Mesendoderm (in vitro differentiated cells): ENCODE measurements around the gene IQCK.

Experiments
- DNase-seq: peaks from one replicate; pipeline ENCODE4 v3.0.0; 2013
- H2AK5ac ChIP-seq: 2 replicates; pipeline ENCODE4 v1.6.1; 2013; ENCODE audit warnings: low read length, inconsistent platforms
- H2BK120ac ChIP-seq: 2 replicates; pipeline ENCODE4 v1.6.1; 2013; ENCODE audit warnings: low read depth, mild to moderate bottlenecking, low read length, moderate library complexity, mixed read lengths
- H2BK15ac ChIP-seq: replicated peaks from 2 replicates; pipeline ENCODE4 v1.6.1; 2013; ENCODE audit warnings: low read depth, mild to moderate bottlenecking, moderate library complexity
- H2BK5ac ChIP-seq: 2 replicates; pipeline ENCODE4 v1.6.1; 2013; ENCODE audit warnings: low read length, inconsistent platforms
- H3K18ac ChIP-seq: 2 replicates; pipeline ENCODE4 v1.6.1; 2013; ENCODE audit warnings: mild to moderate bottlenecking, low read length, mixed read lengths
- H3K23ac ChIP-seq: one replicate; pipeline ENCODE4 v1.6.1; 2013; ENCODE audit warnings: low read length
- H3K27ac ChIP-seq: 2 replicates; pipeline ENCODE4 v1.5.1; 2013; ENCODE audit warnings: low read depth, mild to moderate bottlenecking, inconsistent platforms, low read length, moderate library complexity
- H3K27me3 ChIP-seq: 2 replicates; pipeline ENCODE4 v1.6.1; 2013; ENCODE audit warnings: low read length, control low read depth, mild to moderate bottlenecking, inconsistent platforms; ENCODE audit not compliant: insufficient read depth, poor library complexity
- H3K36me3 ChIP-seq: 2 replicates; pipeline ENCODE4 v1.6.1; 2013; ENCODE audit warnings: low read length, inconsistent platforms; ENCODE audit not compliant: control insufficient read depth, insufficient read depth
- H3K4ac ChIP-seq: one replicate; pipeline ENCODE4 v1.6.1; 2013; ENCODE audit warnings: low read depth, mild to moderate bottlenecking, low read length, moderate library complexity
- H3K4me1 ChIP-seq: 2 replicates; pipeline ENCODE4 v1.6.1; 2013; ENCODE audit warnings: low read depth, low read length, inconsistent platforms; ENCODE audit not compliant: control insufficient read depth
- H3K4me2 ChIP-seq: 2 replicates; pipeline ENCODE4 v1.6.1; 2013; ENCODE audit warnings: low read length
- H3K4me3 ChIP-seq: 2 replicates; pipeline ENCODE4 v1.5.1; 2013; ENCODE audit warnings: mild to moderate bottlenecking, low read length
- H3K56ac ChIP-seq: one replicate; pipeline ENCODE4 v1.6.1; 2013; ENCODE audit warnings: low read length
- H3K79me1 ChIP-seq: 2 replicates; pipeline ENCODE4 v1.6.1; 2013; ENCODE audit warnings: low read length, inconsistent platforms
- H3K79me2 ChIP-seq: 2 replicates; pipeline ENCODE4 v1.6.1; 2013; ENCODE audit warnings: mild to moderate bottlenecking, low read length; ENCODE audit not compliant: control insufficient read depth, insufficient read depth
- H3K9ac ChIP-seq: 2 replicates; pipeline ENCODE4 v1.6.1; 2013; ENCODE audit warnings: low read length, inconsistent platforms
- H4K5ac ChIP-seq: one replicate; pipeline ENCODE4 v1.6.1; 2013; ENCODE audit warnings: low read length
- H4K8ac ChIP-seq: one replicate; pipeline ENCODE4 v1.6.1; 2013; ENCODE audit warnings: low read depth, mild to moderate bottlenecking, control low read depth, low read length, moderate library complexity
- WGBS: extraction: QIAGEN DNeasy Blood & Tissue Kit; methylation state at CpG from one replicate; pipeline ENCODE4 v1.1.7; 2013; ENCODE audit warnings: low lambda C conversion rate, missing lambda C conversion rate; ENCODE audit not compliant: insufficient coverage; ENCODE audit errors: extremely low coverage; 5-methylcytosine and 5-hydroxymethylcytosine counted together

IQCK gene

DNA sequence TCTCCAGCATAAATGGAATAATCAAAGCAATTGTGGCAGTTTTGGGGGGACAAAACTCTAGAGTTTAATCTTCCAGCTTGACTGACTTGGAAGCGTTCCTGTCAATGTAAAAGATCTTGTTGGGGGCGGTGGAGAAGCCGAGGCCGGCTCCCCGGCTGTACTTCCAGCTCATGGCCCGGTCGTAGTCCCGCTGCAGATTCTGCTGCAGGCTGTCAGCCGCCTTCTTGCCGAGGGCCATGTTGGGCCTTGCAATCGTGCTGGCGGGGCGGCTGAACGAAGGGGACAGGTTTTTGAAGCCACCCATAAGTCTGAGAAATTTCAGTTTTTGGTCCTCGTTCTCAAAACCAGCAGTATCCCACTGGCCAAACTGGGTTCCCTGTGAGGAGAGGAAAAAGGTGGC is 11.2 kb upstream of the IQCK start:
- H4K5ac ChIP-seq = no peak overlapping the region
- H3K36me3 ChIP-seq = peaks cover 13% of the 10 kb centered on the region
- no peak overlapping the region for H3K4me2 ChIP-seq
- H3K23ac ChIP-seq = no peak overlapping the region
- H3K56ac ChIP-seq = no peak overlapping the region
- no peak for DNase-seq
- H3K79me1 ChIP-seq = peaks cover 38% of the 10 kb centered on the region
- H2BK5ac ChIP-seq = no peak overlapping the region
- peaks cover 2% of the 10 kb centered on the region for H3K4me1 ChIP-seq
- whole genome bisulfite sequencing = no CpG with 5 or more reads among the region's 15 CpGs
- H2BK120ac ChIP-seq = no peak overlapping the region
- H3K4ac ChIP-seq = no peak overlapping the region
- no peak overlapping the region for H2AK5ac ChIP-seq
- no peak overlapping the region for H3K18ac ChIP-seq
- H3K9ac ChIP-seq = no peak overlapping the region
- H3K27ac ChIP-seq = no peak overlapping the region
- peaks cover 42% of the 10 kb centered on the region for H3K79me2 ChIP-seq
- H4K8ac ChIP-seq = no peak overlapping the region
- no peak overlapping the region for H2BK15ac ChIP-seq
- H3K27me3 ChIP-seq = no peaks in the 10 kb centered on the region
- no peak overlapping the region for H3K4me3 ChIP-seq

DNA sequence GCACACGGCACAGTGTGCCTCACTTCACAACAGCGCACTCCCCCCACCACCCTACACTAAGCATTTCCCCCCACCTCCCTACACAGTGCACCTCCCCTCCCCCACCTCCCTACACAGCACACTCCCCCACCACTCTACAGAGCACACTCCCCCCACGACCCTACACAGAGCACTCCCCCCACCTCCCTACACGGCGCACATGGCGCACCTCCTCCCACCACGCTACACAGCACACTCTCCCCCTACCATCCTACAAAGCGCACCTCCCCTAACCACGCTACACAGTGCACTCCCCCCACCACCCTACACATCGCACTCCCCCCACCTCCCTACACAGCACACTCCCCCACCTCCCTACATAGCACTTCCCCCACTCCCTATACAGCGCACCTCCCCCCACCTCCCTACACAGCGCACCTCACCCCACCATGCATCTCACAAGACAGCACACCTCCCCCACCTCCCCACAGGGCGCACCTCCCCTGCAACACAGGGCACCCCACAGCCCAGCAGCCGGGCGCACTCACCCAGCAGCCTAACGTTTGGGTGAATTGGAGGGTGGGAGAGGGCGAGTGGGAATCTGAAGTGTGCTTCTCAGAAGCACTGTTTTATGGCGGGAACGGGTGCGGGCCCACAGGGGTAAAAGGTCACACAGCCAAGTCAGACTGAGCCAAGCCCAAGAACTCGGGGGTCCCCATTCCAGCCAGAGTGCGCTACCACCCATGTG is 10.3 kb upstream of the IQCK start:
- no peak overlapping the region for H3K4me2 ChIP-seq
- H3K4ac ChIP-seq = no peak overlapping the region
- H3K79me2 ChIP-seq = peaks cover 50% of the 10 kb centered on the region
- H3K9ac ChIP-seq = no peak overlapping the region
- H2BK5ac ChIP-seq = no peak overlapping the region
- H3K79me1 ChIP-seq = peaks cover 46% of the 10 kb centered on the region
- DNase-seq = no peak
- no peak overlapping the region for H2BK15ac ChIP-seq
- H3K4me3 ChIP-seq = no peak overlapping the region
- no peak overlapping the region for H4K5ac ChIP-seq
- H3K4me1 ChIP-seq = peaks cover 2% of the 10 kb centered on the region
- H4K8ac ChIP-seq = no peak overlapping the region
- H2BK120ac ChIP-seq = no peak overlapping the region
- H3K27me3 ChIP-seq = no peaks in the 10 kb centered on the region
- H3K23ac ChIP-seq = no peak overlapping the region
- H3K27ac ChIP-seq = no peak overlapping the region
- peaks cover 17% of the 10 kb centered on the region for H3K36me3 ChIP-seq
- WGBS = no CpG with 5 or more reads among the region's 22 CpGs
- H3K18ac ChIP-seq = no peak overlapping the region
- no peak overlapping the region for H3K56ac ChIP-seq
- no peak overlapping the region for H2AK5ac ChIP-seq

DNA sequence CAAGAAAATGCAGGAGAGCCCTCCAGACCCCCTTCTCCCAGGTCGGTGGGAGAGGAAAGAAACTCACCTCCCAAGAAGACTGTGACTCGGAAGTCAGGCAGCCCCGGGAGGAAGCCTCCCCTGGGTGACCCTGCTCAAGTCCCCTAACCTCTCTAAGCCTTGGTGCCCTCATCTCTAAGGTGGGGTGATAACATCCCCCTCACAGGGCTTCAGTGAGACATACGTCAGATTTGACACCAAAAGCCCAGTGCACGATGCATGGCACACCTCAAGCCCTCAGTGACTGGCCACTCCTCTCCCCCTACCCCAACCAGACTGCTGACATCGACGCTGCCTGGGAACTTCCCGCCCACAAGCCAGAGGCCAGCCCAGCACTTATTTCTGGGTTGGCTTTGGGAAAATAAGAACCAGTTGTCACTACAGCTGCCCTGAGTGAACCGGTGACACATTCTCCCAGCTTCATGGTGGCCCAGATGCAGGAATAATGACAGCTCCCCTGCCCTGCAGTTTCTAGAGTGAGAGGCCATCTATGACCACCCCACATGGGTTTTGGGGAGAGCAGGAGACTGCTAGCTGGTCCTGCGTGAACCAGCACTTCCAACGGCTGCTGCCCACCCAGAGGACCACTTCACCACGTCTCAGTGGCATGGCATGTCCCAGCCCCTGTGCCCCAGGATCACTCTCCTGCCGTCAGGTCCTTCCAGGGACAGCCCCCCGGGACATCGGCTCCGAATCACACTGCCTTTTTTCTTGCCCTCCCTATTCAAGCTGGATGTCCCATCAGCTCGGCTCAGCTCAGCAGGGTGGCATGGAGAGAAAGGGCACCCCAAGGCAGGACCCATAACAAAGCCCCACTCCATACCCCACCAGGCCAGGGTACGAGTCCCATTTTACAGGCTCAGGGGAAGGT is 9.5 kb upstream of the IQCK start:
- Histone ChIP-seq H3K56ac (no peak overlapping the region), H2BK15ac (no peak overlapping the region), H3K23ac (no peak overlapping the region), H3K4me2 (no peak overlapping the region), H3K79me2 (peaks cover 57% of the 10 kb centered on the region), H3K4me3 (no peak overlapping the region), H3K4me1 (peaks cover 2% of the 10 kb centered on the region), H3K4ac (no peak overlapping the region), H4K8ac (no peak overlapping the region), H3K9ac (no peak overlapping the region), H4K5ac (no peak overlapping the region), H3K27me3 (no peaks in the 10 kb centered on the region), H2BK5ac (no peak overlapping the region), H2BK120ac (no peak overlapping the region), H2AK5ac (no peak overlapping the region), H3K36me3 (peaks cover 15% of the 10 kb centered on the region), H3K18ac (no peak overlapping the region), H3K79me1 (peaks cover 44% of the 10 kb centered on the region), H3K27ac (no peak overlapping the region)
- WGBS = no CpG with 5 or more reads among the region's 18 CpGs
- peak; percentile 52 for DNase-seq

DNA sequence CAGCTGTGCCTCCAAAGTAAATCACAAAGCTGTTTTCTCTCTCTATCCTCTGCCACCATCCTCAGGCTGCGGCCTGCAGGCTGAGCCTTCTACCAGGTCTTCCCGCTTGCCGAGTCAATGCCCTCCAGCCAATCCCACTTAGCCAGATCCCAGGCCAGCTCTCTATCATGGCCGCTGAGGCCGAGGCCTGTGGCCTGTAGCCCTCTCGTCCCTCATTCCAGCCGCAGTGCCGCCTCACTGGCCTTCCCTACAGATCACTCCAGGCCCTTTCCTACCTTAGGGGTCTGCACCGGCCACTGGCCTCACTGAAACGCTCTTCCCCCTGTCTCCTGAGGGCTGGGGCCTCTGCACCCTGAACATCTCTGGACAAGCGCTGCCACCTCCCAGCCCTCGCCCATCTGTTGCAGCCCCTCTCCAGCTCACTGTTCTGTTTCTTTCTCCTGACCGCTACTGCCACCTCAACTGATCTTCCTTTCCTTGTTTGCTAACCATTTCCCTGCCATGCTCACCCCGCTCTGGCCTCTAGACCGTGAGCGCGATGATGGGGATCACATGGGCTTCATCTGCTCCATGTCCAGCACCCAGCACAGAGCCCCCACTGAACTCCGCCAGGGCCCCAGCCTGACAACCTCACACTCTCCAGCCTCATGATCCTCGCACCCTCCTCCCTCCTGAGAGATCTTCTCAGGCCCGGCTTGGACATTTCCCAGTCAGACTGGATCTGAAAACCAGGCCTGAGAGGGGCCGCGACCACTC is 8.5 kb upstream of the IQCK start:
- Histone ChIP-seq H3K27me3 (no peaks in the 10 kb centered on the region), H3K4me3 (no peak overlapping the region), H3K79me2 (peaks cover 66% of the 10 kb centered on the region), H2AK5ac (no peak overlapping the region), H3K56ac (no peak overlapping the region), H4K5ac (no peak overlapping the region), H3K4me2 (no peak overlapping the region), H2BK15ac (no peak overlapping the region), H2BK5ac (no peak overlapping the region), H3K4ac (no peak overlapping the region), H4K8ac (no peak overlapping the region), H3K23ac (no peak overlapping the region), H3K36me3 (peaks cover 17% of the 10 kb centered on the region), H3K9ac (no peak overlapping the region), H3K79me1 (peaks cover 40% of the 10 kb centered on the region), H2BK120ac (no peak overlapping the region), H3K18ac (no peak overlapping the region), H3K27ac (no peak overlapping the region), H3K4me1 (peaks cover 2% of the 10 kb centered on the region)
- no peak for DNase-seq
- no CpG with 5 or more reads among the region's 22 CpGs for WGBS

DNA sequence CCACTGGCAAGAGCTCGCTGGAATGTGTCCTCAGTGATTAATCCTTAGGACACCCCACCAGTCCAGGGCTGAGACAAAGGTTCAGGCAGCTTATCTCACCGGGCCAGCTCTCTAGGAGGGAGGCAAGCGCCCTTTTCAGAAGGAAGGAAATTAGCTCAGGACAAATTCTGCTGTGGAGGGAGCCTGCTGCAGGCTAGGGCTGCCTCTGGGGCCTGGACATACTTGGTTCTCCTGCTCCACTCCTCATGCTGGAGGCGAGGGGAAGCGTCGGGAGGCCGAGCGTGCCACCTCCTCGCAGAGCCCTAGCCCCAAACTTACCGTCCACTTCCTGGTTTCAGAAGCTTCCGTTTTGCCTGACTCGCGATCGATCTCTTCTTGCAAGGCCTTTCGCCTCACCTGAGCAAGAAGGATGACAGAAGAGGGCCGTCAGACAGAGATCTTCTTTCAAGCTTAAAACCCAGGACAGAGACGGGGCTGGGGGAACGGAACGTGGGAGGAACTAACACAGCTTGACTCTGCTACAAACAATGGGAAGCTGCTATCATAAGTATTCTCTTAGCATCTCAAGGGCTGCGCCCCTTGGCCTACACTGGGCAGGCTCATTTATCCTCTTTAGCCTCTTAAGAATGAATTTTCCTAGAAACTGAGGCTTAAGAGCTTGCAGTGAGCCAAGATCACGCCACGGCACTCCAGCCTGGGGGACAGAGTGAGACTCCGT is 7.7 kb upstream of the IQCK start:
- Histone ChIP-seq H3K9ac (peak overlapping the region; percentile 8), H3K4ac (no peak overlapping the region), H3K56ac (peak overlapping the region; percentile 59), H2AK5ac (no peak overlapping the region), H3K79me2 (peaks cover 73% of the 10 kb centered on the region), H2BK5ac (no peak overlapping the region), H2BK120ac (no peak overlapping the region), H3K4me3 (no peak overlapping the region), H3K27me3 (no peaks in the 10 kb centered on the region), H3K27ac (peak overlapping the region; percentile 52), H3K79me1 (peaks cover 36% of the 10 kb centered on the region), H3K23ac (no peak overlapping the region), H4K5ac (no peak overlapping the region), H3K18ac (no peak overlapping the region), H4K8ac (no peak overlapping the region), H3K36me3 (peaks cover 11% of the 10 kb centered on the region), H2BK15ac (no peak overlapping the region), H3K4me2 (no peak overlapping the region), H3K4me1 (peaks cover 2% of the 10 kb centered on the region)
- WGBS = no CpG with 5 or more reads among the region's 23 CpGs
- peak; percentile 61 for DNase-seq
